HG02884 (cell line): ENCODE data around the gene MAP1LC3A.

Experiments used
- ATAC-seq: cut with Tn5 transposase; IDR thresholded peaks from one replicate; pipeline ENCODE4 v1.9.1; 2021; ENCODE audit warnings: mild to moderate bottlenecking, moderate library complexity; ENCODE audit not compliant: unreplicated experiment

MAP1LC3A gene

GRCh38 chr20:34547844-34548613, 10.5 kb upstream of the MAP1LC3A start:
- no peak for ATAC-seq

GRCh38 chr20:34549291-34549928, 9.1 kb upstream of the MAP1LC3A start:
- ATAC-seq, result no peak

GRCh38 chr20:34549929-34550305, 8.6 kb upstream of the MAP1LC3A start:
- no peak for ATAC-seq

GRCh38 chr20:34552569-34552968, 5.9 kb upstream of the MAP1LC3A start:
- no peak for ATAC-seq

GRCh38 chr20:34553366-34553867, 5.1 kb upstream of the MAP1LC3A start:
- no peak for ATAC-seq

GRCh38 chr20:34557936-34558319, 590 bp upstream of the MAP1LC3A start:
- ATAC-seq, result no peak

- ATAC-seq, result no peak
Measured at GRCh38 chr20:34559311-34560140, 1.0 kb downstream of the MAP1LC3A start.

GRCh38 chr20:34560141-34560523, 1.6 kb downstream of the MAP1LC3A start:
- ATAC-seq, result no peak

- ATAC-seq, result no peak
Measured at GRCh38 chr20:34560614-34561013, 2.1 kb downstream of the MAP1LC3A start.

GRCh38 chr20:34561661-34562060, 3.1 kb downstream of the MAP1LC3A start:
- no peak for ATAC-seq

GRCh38 chr20:34562641-34563040, 4.1 kb downstream of the MAP1LC3A start:
- ATAC-seq, result no peak

GRCh38 chr20:34564833-34565232, 6.3 kb downstream of the MAP1LC3A start:
- no peak for ATAC-seq

- ATAC-seq, result no peak
Measured at GRCh38 chr20:34566978-34567891, 8.7 kb downstream of the MAP1LC3A start.

GRCh38 chr20:34567892-34568865, 9.7 kb downstream of the MAP1LC3A start:
- no peak for ATAC-seq

- ATAC-seq, result no peak
Measured at GRCh38 chr20:34569598-34569997, 11.1 kb downstream of the MAP1LC3A start.

- ATAC-seq, result no peak
Measured at GRCh38 chr20:34570859-34571306, 12.4 kb downstream of the MAP1LC3A start.

GRCh38 chr20:34571753-34572152, 13.2 kb downstream of the MAP1LC3A start:
- no peak for ATAC-seq

- ATAC-seq, result no peak
Measured at GRCh38 chr20:34573541-34574300, 15.2 kb downstream of the MAP1LC3A start.
